ENCODE measurements around the gene ZCCHC9. TPM values are rescaled to one million over a fixed set of nuclear protein-coding genes. Genes with fewer than 3 reads are reported as not detected.

ZCCHC9 gene, protein sequence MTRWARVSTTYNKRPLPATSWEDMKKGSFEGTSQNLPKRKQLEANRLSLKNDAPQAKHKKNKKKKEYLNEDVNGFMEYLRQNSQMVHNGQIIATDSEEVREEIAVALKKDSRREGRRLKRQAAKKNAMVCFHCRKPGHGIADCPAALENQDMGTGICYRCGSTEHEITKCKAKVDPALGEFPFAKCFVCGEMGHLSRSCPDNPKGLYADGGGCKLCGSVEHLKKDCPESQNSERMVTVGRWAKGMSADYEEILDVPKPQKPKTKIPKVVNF
- total RNA-seq (10 to 100 TPM; 14.7 to 23.5 (median 20.0) TPM), polyA plus RNA-seq (10 to 100 TPM; 20.7 to 27.8 TPM)
- long read RNA-seq, donor 1, full-length matches to known transcripts: 12 of 13 reads
- long read RNA-seq, donor 1, partial matches to known transcripts: 1 of 13 reads
- long read RNA-seq, donor 1, other reads (novel, unspliced or antisense): 0 of 13 reads
- long read RNA-seq, donor 2, transcript ZCCHC9-203 (6 exons, 1,555 nt): major isoform, 6 of 23 reads
- long read RNA-seq, donor 2, partial matches to known transcripts: 9 of 23 reads
- long read RNA-seq, donor 2, other reads (novel, unspliced or antisense): 0 of 23 reads
- long read RNA-seq, donor 3, full-length matches to known transcripts: 15 of 16 reads
- long read RNA-seq, donor 3, partial matches to known transcripts: 0 of 16 reads
- long read RNA-seq, donor 3, other reads (novel, unspliced or antisense): 1 of 16 reads

DNA sequence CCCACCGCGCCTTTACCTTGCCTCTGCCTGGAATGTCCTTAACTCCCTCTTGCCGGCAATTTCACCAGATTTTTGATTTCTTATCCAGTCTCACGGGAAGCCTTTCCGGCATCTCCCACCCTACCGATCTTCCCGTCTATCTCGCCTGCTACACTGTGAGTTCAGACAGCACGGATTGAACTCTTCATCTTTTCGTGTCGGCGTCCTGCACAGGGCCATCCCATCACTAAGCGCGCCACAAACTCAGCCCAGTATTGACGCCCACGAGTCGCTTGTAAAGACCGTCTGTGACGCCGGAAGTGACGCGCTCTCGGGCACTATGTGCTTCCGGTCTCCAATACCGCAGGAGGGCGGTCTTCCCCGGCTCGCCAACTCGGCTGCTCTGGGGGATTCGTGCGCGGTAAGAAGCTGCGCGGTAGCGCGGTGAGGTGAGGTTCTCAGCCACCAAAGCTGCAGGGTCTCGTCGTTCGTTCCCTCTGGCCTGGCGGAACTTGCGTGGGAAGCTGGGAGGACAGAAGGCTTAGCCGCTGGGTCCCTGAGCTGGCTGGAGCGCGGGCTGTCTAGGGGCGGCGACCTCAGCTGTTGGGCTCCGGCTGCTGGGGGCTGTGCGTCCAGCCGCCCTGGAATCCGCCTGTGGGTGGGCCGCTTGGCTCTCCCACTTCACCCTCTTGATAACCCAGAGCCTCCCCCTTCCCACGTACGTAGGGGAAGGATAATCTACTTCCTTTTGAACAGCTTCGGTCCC, at the start of gene ZCCHC9:
ZCCHC9 (plus strand) TSS at position 317 of the 745 bp plus-strand sequence. CDS start 3,171 bp downstream, outside the sequence.
- no peaks in the 10 kb centered on the region for H3K36me3 ChIP-seq
- no peak for TF ChIP-seq EP300 (IDR thresholded peaks at IDR 0.05)
- TF ChIP-seq, protein P1, sequence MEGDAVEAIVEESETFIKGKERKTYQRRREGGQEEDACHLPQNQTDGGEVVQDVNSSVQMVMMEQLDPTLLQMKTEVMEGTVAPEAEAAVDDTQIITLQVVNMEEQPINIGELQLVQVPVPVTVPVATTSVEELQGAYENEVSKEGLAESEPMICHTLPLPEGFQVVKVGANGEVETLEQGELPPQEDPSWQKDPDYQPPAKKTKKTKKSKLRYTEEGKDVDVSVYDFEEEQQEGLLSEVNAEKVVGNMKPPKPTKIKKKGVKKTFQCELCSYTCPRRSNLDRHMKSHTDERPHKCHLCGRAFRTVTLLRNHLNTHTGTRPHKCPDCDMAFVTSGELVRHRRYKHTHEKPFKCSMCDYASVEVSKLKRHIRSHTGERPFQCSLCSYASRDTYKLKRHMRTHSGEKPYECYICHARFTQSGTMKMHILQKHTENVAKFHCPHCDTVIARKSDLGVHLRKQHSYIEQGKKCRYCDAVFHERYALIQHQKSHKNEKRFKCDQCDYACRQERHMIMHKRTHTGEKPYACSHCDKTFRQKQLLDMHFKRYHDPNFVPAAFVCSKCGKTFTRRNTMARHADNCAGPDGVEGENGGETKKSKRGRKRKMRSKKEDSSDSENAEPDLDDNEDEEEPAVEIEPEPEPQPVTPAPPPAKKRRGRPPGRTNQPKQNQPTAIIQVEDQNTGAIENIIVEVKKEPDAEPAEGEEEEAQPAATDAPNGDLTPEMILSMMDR (IDR thresholded peaks at IDR 0.05): peak in 1 of 3 donors; percentile 28
- peak; percentile 84 for TF ChIP-seq POLR2A (IDR thresholded peaks at IDR 0.05)
- H3K27me3 ChIP-seq: no peaks in the 10 kb centered on the region
- H3K27ac ChIP-seq: peak within 1 kb of the TSS; percentile 72 to 76
- H3K9me3 ChIP-seq: no peaks in the 10 kb centered on the region
- peak; percentile 90 to 95 (median 92) for DNase-seq
- intact Hi-C loops (cut with DNase I): no loop called here
- 0% methylated on average over 38 to 54 of the region's 54 CpGs for WGBS, 3 donors
- H3K4me1 ChIP-seq (ENCODE audit: insufficient read depth): peaks cover 10% of the 10 kb centered on the region
- H3K4me3 ChIP-seq: peak within 1 kb of the TSS; percentile 56

DNA sequence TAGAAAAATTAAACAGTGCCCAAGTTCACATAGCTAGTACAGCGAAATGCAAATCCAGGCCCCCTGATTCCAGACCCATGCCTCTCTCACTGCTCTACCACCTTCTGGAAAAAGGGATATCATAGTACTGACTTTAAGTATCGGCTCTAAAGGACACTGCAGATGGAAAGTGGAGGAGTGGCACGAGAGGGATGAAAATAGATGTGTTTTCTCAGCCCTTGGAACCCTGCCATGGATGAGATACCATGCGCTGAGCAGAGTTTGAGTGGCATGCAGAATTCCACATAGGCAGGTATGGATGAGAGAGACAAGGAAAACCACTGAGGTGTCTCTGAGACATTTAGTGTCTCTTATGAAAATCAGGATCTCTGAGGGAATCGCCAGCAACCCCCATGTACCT, 49.5 kb upstream of the ZCCHC9 start:
- H3K27me3 ChIP-seq: no peaks in the 10 kb centered on the region
- H3K4me1 ChIP-seq (ENCODE audit: insufficient read depth): peaks cover 5% of the 10 kb centered on the region
- 58 to 81% (median 72%) methylated on average over 5 of the region's 5 CpGs for WGBS, 3 donors
- no peaks in the 10 kb centered on the region for H3K36me3 ChIP-seq
- TF ChIP-seq POLR2A (IDR thresholded peaks at IDR 0.05) (no peak), EP300 (IDR thresholded peaks at IDR 0.05) (no peak)
- TF ChIP-seq, protein P1 (IDR thresholded peaks at IDR 0.05): no peak
- H3K4me3 ChIP-seq: no peak overlapping the region
- DNase-seq: no peak
- no peaks in the 10 kb centered on the region for H3K9me3 ChIP-seq
- H3K27ac ChIP-seq: no peak overlapping the region
- intact Hi-C loops (cut with DNase I): no loop called here

GRCh38 chr5:81252904-81253303, 48.5 kb upstream of the ZCCHC9 start:
- peaks cover 2% of the 10 kb centered on the region for H3K4me1 ChIP-seq (ENCODE audit: insufficient read depth)
- H3K36me3 ChIP-seq: no peaks in the 10 kb centered on the region
- TF ChIP-seq POLR2A (IDR thresholded peaks at IDR 0.05) (no peak), EP300 (IDR thresholded peaks at IDR 0.05) (no peak)
- TF ChIP-seq, protein P1 (IDR thresholded peaks at IDR 0.05): no peak
- DNase-seq: no peak
- H3K4me3 ChIP-seq: no peak overlapping the region
- H3K27me3 ChIP-seq: no peaks in the 10 kb centered on the region
- intact Hi-C loops (cut with DNase I): no loop called here
- no peaks in the 10 kb centered on the region for H3K9me3 ChIP-seq
- no peak overlapping the region for H3K27ac ChIP-seq
- 93 to 100% (median 97%) methylated on average over 1 of the region's 1 CpG for WGBS, 3 donors

- 91 to 96% (median 95%) methylated on average over 4 of the region's 4 CpGs for WGBS, 3 donors
- DNase-seq: no peak
- intact Hi-C loops (cut with DNase I): no loop called here
- no peak overlapping the region for H3K27ac ChIP-seq
- H3K9me3 ChIP-seq: no peaks in the 10 kb centered on the region
- TF ChIP-seq POLR2A (IDR thresholded peaks at IDR 0.05): no peak
- TF ChIP-seq, protein P1 (IDR thresholded peaks at IDR 0.05): no peak
- TF ChIP-seq EP300 (IDR thresholded peaks at IDR 0.05): no peak
- no peaks in the 10 kb centered on the region for H3K4me1 ChIP-seq (ENCODE audit: insufficient read depth)
- H3K36me3 ChIP-seq: no peaks in the 10 kb centered on the region
- no peaks in the 10 kb centered on the region for H3K27me3 ChIP-seq
- H3K4me3 ChIP-seq: no peak overlapping the region
Observed at GRCh38 chr5:81253875-81254274, 47.5 kb upstream of the ZCCHC9 start.

Measured in ovary (tissue), 10 donors.